K562 (cell line): ENCODE data around the gene ITPRID2.

ENCODE experiments used
- POLR2AphosphoS5 ChIP-seq: IDR thresholded peaks from 2 replicates; pipeline ENCODE4 v1.6.1; 2011; ENCODE audit warnings: mild to moderate bottlenecking, low read depth, low read length, moderate library complexity; ENCODE audit not compliant: control insufficient read depth, insufficient read depth
- TF ChIP-seq, protein P1 (sequence below), 3 experiments: IDR thresholded peaks in 2 of 3; conservative IDR thresholded peaks in 1 of 3; 2 replicates each; pipeline ENCODE4 v1.5.1; 2011 to 2012; ENCODE audit warnings: low read length in 3 of 3, mild to moderate bottlenecking in 3 of 3, control low read depth in 2 of 3, improper control_type of control experiment in 1 of 3, inconsistent platforms in 1 of 3, low read depth in 1 of 3, mixed read lengths in 1 of 3, moderate library complexity in 1 of 3; ENCODE audit not compliant: insufficient read depth in 2 of 3

DNA sequence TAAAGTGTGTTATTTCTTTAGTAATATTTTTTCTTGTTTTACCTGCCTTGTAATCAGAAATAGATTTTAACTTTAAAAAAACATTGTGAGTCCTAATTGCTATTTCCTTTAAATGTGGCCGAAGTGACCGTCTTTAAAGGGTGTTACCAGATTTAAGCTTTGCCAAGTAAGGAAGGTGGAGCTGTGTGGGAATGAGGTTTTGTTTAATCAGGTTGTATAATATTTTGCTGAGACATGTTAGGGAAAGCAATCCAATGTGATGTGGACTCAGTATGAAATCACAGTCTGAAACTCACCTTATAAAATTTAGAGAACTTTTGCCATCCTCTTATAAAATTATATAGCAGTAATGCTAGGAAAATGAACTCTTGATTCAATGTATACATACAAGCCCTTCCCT, 32.9 kb upstream of the ITPRID2 start:
- TF ChIP-seq, protein P1, sequence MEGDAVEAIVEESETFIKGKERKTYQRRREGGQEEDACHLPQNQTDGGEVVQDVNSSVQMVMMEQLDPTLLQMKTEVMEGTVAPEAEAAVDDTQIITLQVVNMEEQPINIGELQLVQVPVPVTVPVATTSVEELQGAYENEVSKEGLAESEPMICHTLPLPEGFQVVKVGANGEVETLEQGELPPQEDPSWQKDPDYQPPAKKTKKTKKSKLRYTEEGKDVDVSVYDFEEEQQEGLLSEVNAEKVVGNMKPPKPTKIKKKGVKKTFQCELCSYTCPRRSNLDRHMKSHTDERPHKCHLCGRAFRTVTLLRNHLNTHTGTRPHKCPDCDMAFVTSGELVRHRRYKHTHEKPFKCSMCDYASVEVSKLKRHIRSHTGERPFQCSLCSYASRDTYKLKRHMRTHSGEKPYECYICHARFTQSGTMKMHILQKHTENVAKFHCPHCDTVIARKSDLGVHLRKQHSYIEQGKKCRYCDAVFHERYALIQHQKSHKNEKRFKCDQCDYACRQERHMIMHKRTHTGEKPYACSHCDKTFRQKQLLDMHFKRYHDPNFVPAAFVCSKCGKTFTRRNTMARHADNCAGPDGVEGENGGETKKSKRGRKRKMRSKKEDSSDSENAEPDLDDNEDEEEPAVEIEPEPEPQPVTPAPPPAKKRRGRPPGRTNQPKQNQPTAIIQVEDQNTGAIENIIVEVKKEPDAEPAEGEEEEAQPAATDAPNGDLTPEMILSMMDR (IDR thresholded peaks at IDR 0.05 in 2 of 3, conservative IDR thresholded peaks at IDR 0.05 in 1 of 3; ENCODE audit: insufficient read depth in 2 of 3, low read depth in 1 of 3, low read length in 3 of 3): no peak
- TF ChIP-seq POLR2AphosphoS5: no peak
